ENCODE results near the gene LIN37. TPM values are rescaled to one million over a fixed set of nuclear protein-coding genes. Genes with fewer than 3 reads are reported as not detected.

The LIN37 gene
- total and polyA plus RNA-seq, 8 donors = 1.7 to 44.0 (median 4.5) TPM

DNA sequence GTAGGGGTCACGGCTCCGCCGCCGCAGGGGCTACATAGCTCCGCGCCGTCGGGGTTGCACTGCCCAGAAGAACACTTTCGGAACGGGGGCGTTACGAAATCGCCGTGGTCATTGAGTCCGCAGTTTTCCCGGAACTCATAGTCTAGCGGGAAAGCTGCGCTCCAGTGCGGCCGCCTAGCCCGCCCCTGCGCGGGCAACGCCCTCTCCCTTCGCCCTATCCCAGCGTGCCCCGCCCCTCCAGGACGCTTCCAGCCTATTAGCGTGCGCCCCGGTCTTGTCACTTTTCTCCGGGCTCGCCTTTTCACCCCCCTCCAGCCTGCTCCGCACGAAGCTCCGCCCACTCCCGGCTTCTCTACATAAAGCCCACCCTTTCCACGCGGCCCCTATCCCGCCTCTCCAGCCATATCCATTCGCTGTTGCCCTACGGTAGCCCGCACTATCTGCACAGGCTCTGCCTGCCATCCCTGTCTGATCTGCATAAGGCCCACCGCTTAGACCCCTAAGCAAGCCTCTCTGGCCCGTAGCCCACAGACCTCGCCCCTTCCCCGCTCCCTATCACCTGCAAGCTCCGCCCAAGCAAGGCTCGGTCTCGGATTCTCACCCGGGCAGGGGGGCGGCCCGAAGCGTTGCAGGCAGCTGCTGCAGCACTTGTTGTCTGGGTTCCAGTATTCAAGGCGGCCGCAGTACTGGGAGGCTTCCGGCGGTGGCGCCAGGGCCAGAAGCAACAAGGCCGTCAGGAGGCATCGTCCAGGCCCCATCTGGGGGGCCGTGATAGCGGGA lies 7.8 kb upstream of the LIN37 start:
- no peaks in the 10 kb centered on the region for H3K27me3 ChIP-seq
- peak; percentile 96 to 99 (median 98) for DNase-seq
- H3K4me3 ChIP-seq = peak overlapping the region; percentile 27 to 60 (median 54)
- ATAC-seq = peak; percentile 77 to 88 (median 82)
- H3K9me3 ChIP-seq = no peaks in the 10 kb centered on the region
- H3K36me3 ChIP-seq = peaks cover 0 to 10% (median 5%) of the 10 kb centered on the region in 3 donors
- intact Hi-C loops (cut with DNase I) = no loop called here
- peaks cover 4 to 10% (median 7%) of the 10 kb centered on the region in 3 donors for H3K4me1 ChIP-seq
- FAIRE-seq = no peak
- H3K27ac ChIP-seq = peak overlapping the region; percentile 78 to 85 (median 82)
- WGBS, 2 donors = 0 to 1% methylated on average over 59 to 63 of the region's 63 CpGs
- TF ChIP-seq, protein P1, sequence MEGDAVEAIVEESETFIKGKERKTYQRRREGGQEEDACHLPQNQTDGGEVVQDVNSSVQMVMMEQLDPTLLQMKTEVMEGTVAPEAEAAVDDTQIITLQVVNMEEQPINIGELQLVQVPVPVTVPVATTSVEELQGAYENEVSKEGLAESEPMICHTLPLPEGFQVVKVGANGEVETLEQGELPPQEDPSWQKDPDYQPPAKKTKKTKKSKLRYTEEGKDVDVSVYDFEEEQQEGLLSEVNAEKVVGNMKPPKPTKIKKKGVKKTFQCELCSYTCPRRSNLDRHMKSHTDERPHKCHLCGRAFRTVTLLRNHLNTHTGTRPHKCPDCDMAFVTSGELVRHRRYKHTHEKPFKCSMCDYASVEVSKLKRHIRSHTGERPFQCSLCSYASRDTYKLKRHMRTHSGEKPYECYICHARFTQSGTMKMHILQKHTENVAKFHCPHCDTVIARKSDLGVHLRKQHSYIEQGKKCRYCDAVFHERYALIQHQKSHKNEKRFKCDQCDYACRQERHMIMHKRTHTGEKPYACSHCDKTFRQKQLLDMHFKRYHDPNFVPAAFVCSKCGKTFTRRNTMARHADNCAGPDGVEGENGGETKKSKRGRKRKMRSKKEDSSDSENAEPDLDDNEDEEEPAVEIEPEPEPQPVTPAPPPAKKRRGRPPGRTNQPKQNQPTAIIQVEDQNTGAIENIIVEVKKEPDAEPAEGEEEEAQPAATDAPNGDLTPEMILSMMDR (IDR thresholded peaks at IDR 0.05) = no peak

DNA sequence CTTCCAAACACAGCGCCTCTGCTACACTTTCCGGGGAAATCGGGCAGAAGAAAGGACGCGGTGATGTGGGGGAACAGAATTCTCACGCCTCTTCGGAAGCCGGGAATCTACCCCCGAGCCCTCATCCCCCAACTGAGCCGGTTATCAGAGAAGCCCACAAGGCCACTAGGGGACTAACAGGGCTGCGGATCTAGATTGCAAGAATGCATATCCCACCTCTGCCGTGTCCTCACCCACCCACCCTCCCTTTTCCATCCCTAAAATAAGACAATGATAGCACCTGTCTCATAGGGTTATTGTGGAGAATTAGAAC lies 7.2 kb upstream of the LIN37 start:
- FAIRE-seq = no peak
- no peaks in the 10 kb centered on the region for H3K9me3 ChIP-seq
- peaks cover 0 to 10% (median 5%) of the 10 kb centered on the region in 3 donors for H3K36me3 ChIP-seq
- TF ChIP-seq, protein P1 (IDR thresholded peaks at IDR 0.05) = no peak
- peaks cover 4 to 10% (median 8%) of the 10 kb centered on the region in 3 donors for H3K4me1 ChIP-seq
- no peak for ATAC-seq
- peak overlapping the region; percentile 26 to 60 (median 41) for H3K4me3 ChIP-seq
- peak overlapping the region; percentile 78 to 85 (median 82) for H3K27ac ChIP-seq
- intact Hi-C loops (cut with DNase I) = no loop called here
- no peak for DNase-seq
- 3 to 4% methylated on average over 12 of the region's 12 CpGs for WGBS, 2 donors
- no peaks in the 10 kb centered on the region for H3K27me3 ChIP-seq

- peaks cover 4 to 13% (median 10%) of the 10 kb centered on the region in 3 donors for H3K4me1 ChIP-seq
- peaks cover 0 to 5% (median 3%) of the 10 kb centered on the region in 3 donors for H3K36me3 ChIP-seq
- ATAC-seq = no peak
- no peak for FAIRE-seq
- WGBS, 2 donors = 84 to 91% methylated on average over 9 of the region's 9 CpGs
- TF ChIP-seq, protein P1 (IDR thresholded peaks at IDR 0.05) = no peak
- intact Hi-C loops (cut with DNase I) = no loop called here
- H3K4me3 ChIP-seq = peak within 1 kb of the TSS in 2 of 4 donors; percentile 55 to 60
- H3K9me3 ChIP-seq = no peaks in the 10 kb centered on the region
- peak in 1 of 6 donors; percentile 30 for DNase-seq
- no peaks in the 10 kb centered on the region for H3K27me3 ChIP-seq
- H3K27ac ChIP-seq = peak within 1 kb of the TSS; percentile 78 to 85 (median 82)
Measured at GRCh38 chr19:35742121-35742724, 6.2 kb upstream of the LIN37 start, which contains the start of gene IGFLR1. Gene IGFLR1, minus strand, starts transcription at chr19:35742452. Its CDS starts 1,272 bp downstream, at chr19:35741180.

DNA sequence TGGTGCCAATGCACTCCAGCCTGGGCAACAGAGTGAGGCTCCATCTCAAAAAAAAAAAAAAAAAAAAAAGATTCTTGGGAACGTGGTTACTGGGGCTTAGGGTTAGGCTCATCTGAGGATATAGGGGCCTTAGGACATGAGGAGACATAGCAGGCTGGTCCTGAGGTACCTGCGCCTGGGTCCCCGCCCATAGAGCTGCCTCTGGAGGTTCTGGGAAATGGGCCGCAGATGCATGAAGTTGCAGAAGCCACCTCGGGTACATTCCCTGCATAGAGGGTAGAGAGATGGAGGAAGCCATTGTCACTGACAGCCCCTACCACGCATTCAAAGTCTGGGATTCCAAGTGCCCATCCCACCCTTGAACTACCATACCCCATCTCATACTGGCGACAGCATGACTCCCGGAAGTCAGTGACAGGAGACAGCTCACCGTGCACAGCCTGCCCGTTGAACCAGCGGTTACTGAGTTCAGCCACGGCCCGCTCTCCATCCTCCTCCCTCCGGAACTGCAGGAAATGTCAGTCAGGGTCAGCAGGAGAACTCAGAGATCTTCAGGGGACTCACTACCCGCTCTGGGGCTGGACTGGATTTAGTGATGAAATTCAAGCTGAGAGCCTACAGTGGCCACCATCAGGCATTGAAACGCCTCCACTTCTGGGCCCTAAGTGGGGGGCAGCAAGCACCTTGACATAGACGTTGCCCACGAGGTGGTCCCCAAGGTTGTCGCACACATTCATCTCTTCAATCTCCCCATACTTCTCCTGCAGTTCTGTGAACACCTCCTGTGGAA lies 4.5 kb upstream of the LIN37 start:
- Histone ChIP-seq H3K4me1 (peaks cover 7 to 16% (median 10%) of the 10 kb centered on the region in 3 donors), H3K27ac (no peak overlapping the region)
- WGBS, 2 donors = 84 to 87% methylated on average over 19 of the region's 19 CpGs

More for the DNA sequence above, 4.5 kb upstream of the LIN37 start:
- FAIRE-seq (no peak), ATAC-seq (no peak), DNase-seq (peak in 2 of 6 donors; percentile 42 to 43)
- Histone ChIP-seq H3K27me3 (no peaks in the 10 kb centered on the region), H3K36me3 (no peaks in the 10 kb centered on the region), H3K4me3 (peak overlapping the region in 1 of 4 donors; percentile 85), H3K9me3 (no peaks in the 10 kb centered on the region)
- intact Hi-C loops (cut with DNase I) = no loop called here
- TF ChIP-seq, protein P1 (IDR thresholded peaks at IDR 0.05) = no peak
